HCT116 (cell line): ENCODE data around the gene TNS2. TPM values are rescaled to one million over a fixed set of nuclear protein-coding genes. Genes with fewer than 3 reads are reported as not detected.
"Not testable (repeated sequence)": the region's sequence is repeated elsewhere in the genome, so short reads cannot be mapped to it uniquely, and the experiment has no call there.

Source experiments
- ATAC-seq: fragments of 200-7000 bp; cut with Tn5 transposase; 2 replicates; pipeline ENCODE4 v1.9.1; 2020; ENCODE audit warnings: mild to moderate bottlenecking, moderate library complexity
- BruUV-seq: library from RNA; stranded (reverse); fragments of 400-500 nt; replicated peaks from 2 replicates; lab custom pipeline; 2021; lab: Mats Ljungman, UMichigan
- CTCF ChIA-PET: fragments of 300-600 bp; sonication (Branson Sonifier 250); formaldehyde crosslinking; loops from one replicate; lab custom pipeline; 2021; ENCODE audit warnings: antibody characterized with exemption; lab: Charles Lee
- POLR2A ChIA-PET: fragments of 300-600, 350-600 bp; sonication (Branson Sonifier 250); formaldehyde crosslinking; loops from one replicate; lab custom pipeline; 2021; ENCODE audit warnings: antibody characterized with exemption; lab: Charles Lee
- RAD21 ChIA-PET, 2 experiments: fragments of 300-600 bp; sonication (Branson Sonifier 250); formaldehyde crosslinking; loops; one replicate each; lab custom pipeline; 2023; ENCODE audit warnings: low total read pairs in 2 of 2; ENCODE audit not compliant: uncharacterized antibody in 2 of 2, unreplicated experiment in 2 of 2, low non-redundant PET in 1 of 2; lab: Charles Lee
- DNase-seq: peaks from one replicate; pipeline ENCODE4 v3.0.0-alpha.2; 2010; ENCODE audit warnings: low read depth, low spot score
- H2AFZ ChIP-seq: fragments of 200-600 bp; shearing (Covaris generic), sonication (generic); 2 replicates; pipeline ENCODE4 v1.6.1; 2017; ENCODE audit warnings: low read depth, mixed run types, mixed read lengths, antibody characterized with exemption, low read length; ENCODE audit not compliant: poor library complexity, severe bottlenecking
- H3K27ac ChIP-seq: 2 replicates; pipeline ENCODE4 v1.5.1; 2012; ENCODE audit warnings: low read depth, low read length
- H3K27me3 ChIP-seq: fragments of 200-600 bp; sonication (generic); 2 replicates; pipeline ENCODE4 v1.6.1; 2016; ENCODE audit warnings: mixed run types, low read length, mixed read lengths; ENCODE audit not compliant: insufficient read depth
- H3K36me3 ChIP-seq, 2 experiments: fragments of 200-500 bp in 1 of 2; fragments of 200-600 bp in 1 of 2; sonication (Bioruptor generic) in 1 of 2; sonication (generic) in 1 of 2; 2 replicates each; pipeline versions ENCODE4 v1.5.1 to v1.6.1; 2014 to 2016; ENCODE audit warnings: low read length in 2 of 2, inconsistent platforms in 1 of 2, mixed read lengths in 1 of 2, mixed run types in 1 of 2; ENCODE audit not compliant: insufficient read depth in 2 of 2, control insufficient read depth in 1 of 2
- H3K4me1 ChIP-seq, 2 experiments: fragments of 200-600 bp in 1 of 2; sonication (generic) in 1 of 2; 2 replicates each; pipeline versions ENCODE4 v1.5.1 to v1.6.1; 2012 to 2017; ENCODE audit warnings: low read length in 2 of 2, inconsistent platforms in 1 of 2, mild to moderate bottlenecking in 1 of 2, mixed read lengths in 1 of 2, mixed run types in 1 of 2, moderate library complexity in 1 of 2; ENCODE audit not compliant: insufficient read depth in 2 of 2, control insufficient read depth in 1 of 2
- H3K4me2 ChIP-seq: fragments of 200-600 bp; sonication (generic); 2 replicates; pipeline ENCODE4 v1.6.1; 2017; ENCODE audit warnings: mixed run types, low read length, mixed read lengths
- H3K4me3 ChIP-seq, 2 experiments: fragments of 200-600 bp in 1 of 2; sonication (generic) in 1 of 2; replicated peaks in 1 of 2; 2 replicates each; pipeline ENCODE4 v1.5.1; 2011 to 2016; ENCODE audit warnings: low read length in 2 of 2, control low read depth in 1 of 2, low read depth in 1 of 2, mild to moderate bottlenecking in 1 of 2, mixed read lengths in 1 of 2, mixed run types in 1 of 2
- H3K79me2 ChIP-seq: fragments of 200-600 bp; sonication (generic); 2 replicates; pipeline ENCODE4 v1.6.1; 2017; ENCODE audit warnings: mild to moderate bottlenecking, mixed run types, low read length, moderate library complexity, mixed read lengths; ENCODE audit not compliant: insufficient read depth
- H3K9ac ChIP-seq: fragments of 200-600 bp; sonication (generic); 2 replicates; pipeline ENCODE4 v1.6.1; 2016; ENCODE audit warnings: low read length, mixed read lengths
- H3K9me2 ChIP-seq: fragments of 200-600 bp; sonication (generic), shearing (Covaris generic); 2 replicates; pipeline ENCODE4 v1.6.1; 2017; ENCODE audit warnings: mixed run types, mild to moderate bottlenecking, moderate library complexity; ENCODE audit not compliant: insufficient read depth
- H3K9me3 ChIP-seq, 2 experiments: fragments of 200-500 bp in 1 of 2; fragments of 200-600 bp in 1 of 2; sonication (Bioruptor generic) in 1 of 2; sonication (generic) in 1 of 2; 2 replicates each; pipeline ENCODE4 v1.6.1; 2014 to 2017; ENCODE audit warnings: low read length in 2 of 2, mixed read lengths in 2 of 2, inconsistent platforms in 1 of 2, low read depth in 1 of 2, mild to moderate bottlenecking in 1 of 2, mixed run types in 1 of 2, moderate library complexity in 1 of 2; ENCODE audit not compliant: control insufficient read depth in 1 of 2, insufficient read depth in 1 of 2
- H4K20me1 ChIP-seq: fragments of 200-600 bp; sonication (generic), shearing (Covaris generic); 2 replicates; pipeline ENCODE4 v1.6.1; 2017; ENCODE audit warnings: mixed run types, mild to moderate bottlenecking, moderate library complexity; ENCODE audit not compliant: insufficient read depth
- CEBPB ChIP-seq: IDR thresholded peaks from 2 replicates; pipeline ENCODE4 v1.6.1; 2012; ENCODE audit warnings: low read depth
- EGR1 ChIP-seq: IDR thresholded peaks from 2 replicates; pipeline ENCODE4 v1.6.1; 2012; ENCODE audit warnings: low read depth
- ELF1 ChIP-seq: IDR thresholded peaks from 2 replicates; pipeline ENCODE4 v1.6.1; 2012; ENCODE audit warnings: low read depth, borderline replicate concordance
- REST ChIP-seq: IDR thresholded peaks from 2 replicates; pipeline ENCODE4 v1.6.1; 2012; ENCODE audit warnings: low read depth
- intact Hi-C: fragments of 100-400 bp; cut with micrococcal nuclease; formaldehyde crosslinking; loops from 2 replicates; pipeline ENCODE4 v1.10.0; 2022
- total RNA-seq: library from RNA; stranded (reverse); gene quantifications from one replicate; pipeline ENCODE4 v1.2.1, GENCODE V29; 2021; ENCODE audit not compliant: unreplicated experiment
- TF ChIP-seq, protein P1 (sequence below), 3 experiments: fragments of 200-600 bp in 1 of 3; sonication (generic) in 1 of 3; IDR thresholded peaks in 2 of 3; conservative IDR thresholded peaks in 1 of 3; 2 replicates each; pipeline ENCODE4 v1.5.1; 2012 to 2017; ENCODE audit warnings: low read depth in 2 of 3, low read length in 2 of 3, antibody characterized with exemption in 1 of 3, borderline replicate concordance in 1 of 3, control low read depth in 1 of 3, mild to moderate bottlenecking in 1 of 3, mixed read lengths in 1 of 3, mixed run types in 1 of 3, moderate library complexity in 1 of 3; ENCODE audit not compliant: insufficient read depth in 1 of 3
- TF ChIP-seq, protein P2 (sequence below): IDR thresholded peaks from 2 replicates; pipeline ENCODE4 v1.6.1; 2012

Gene TNS2
- total RNA-seq, 1 experiment from 2014 or later = 25.7 TPM

DNA sequence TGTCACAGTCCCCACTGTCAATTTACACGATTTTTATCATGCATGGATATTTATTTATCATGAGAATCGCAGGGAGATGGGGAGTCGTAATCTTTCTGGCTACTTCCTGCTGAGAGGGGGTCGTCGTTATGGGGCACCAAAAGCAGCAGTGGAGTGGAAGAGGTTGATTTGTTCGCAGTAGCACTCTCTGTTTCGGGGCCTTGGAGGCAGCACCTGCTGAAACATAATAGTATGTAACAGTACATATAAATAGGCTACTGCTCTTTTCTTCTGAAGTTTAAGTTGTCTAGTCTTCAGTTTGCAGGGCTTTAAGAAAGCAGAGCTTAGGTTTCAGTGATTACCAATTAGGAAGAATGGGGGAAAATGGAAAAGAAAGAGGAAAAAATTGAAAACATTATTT lies 57.3 kb downstream of the TNS2 start:
- Histone ChIP-seq H3K4me2 (no peak overlapping the region), H3K9me2 (no peaks in the 10 kb centered on the region), H3K27ac (no peak overlapping the region), H3K4me3 (no peak overlapping the region), H3K9ac (no peak overlapping the region), H2AFZ (no peak overlapping the region), H3K27me3 (no peaks in the 10 kb centered on the region), H3K9me3 (no peaks in the 10 kb centered on the region), H4K20me1 (no peaks in the 10 kb centered on the region), H3K36me3 (no peaks in the 10 kb centered on the region), H3K4me1 (peaks cover 0 to 8% of the 10 kb centered on the region in 2 experiments; a peak in 1 of 4 replicates), H3K79me2 (no peaks in the 10 kb centered on the region)
- ChIA-PET RAD21 (no interaction called here), POLR2A (no interaction called here), CTCF (no interaction called here)
- intact Hi-C loops = no loop called here
- BruUV-seq = no TSS peak
- DNase-seq (no peak), ATAC-seq (no peak)
- TF ChIP-seq, protein P1, sequence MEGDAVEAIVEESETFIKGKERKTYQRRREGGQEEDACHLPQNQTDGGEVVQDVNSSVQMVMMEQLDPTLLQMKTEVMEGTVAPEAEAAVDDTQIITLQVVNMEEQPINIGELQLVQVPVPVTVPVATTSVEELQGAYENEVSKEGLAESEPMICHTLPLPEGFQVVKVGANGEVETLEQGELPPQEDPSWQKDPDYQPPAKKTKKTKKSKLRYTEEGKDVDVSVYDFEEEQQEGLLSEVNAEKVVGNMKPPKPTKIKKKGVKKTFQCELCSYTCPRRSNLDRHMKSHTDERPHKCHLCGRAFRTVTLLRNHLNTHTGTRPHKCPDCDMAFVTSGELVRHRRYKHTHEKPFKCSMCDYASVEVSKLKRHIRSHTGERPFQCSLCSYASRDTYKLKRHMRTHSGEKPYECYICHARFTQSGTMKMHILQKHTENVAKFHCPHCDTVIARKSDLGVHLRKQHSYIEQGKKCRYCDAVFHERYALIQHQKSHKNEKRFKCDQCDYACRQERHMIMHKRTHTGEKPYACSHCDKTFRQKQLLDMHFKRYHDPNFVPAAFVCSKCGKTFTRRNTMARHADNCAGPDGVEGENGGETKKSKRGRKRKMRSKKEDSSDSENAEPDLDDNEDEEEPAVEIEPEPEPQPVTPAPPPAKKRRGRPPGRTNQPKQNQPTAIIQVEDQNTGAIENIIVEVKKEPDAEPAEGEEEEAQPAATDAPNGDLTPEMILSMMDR (IDR thresholded peaks at IDR 0.05 in 2 of 3, conservative IDR thresholded peaks at IDR 0.05 in 1 of 3; ENCODE audit: borderline replicate concordance in 1 of 3, insufficient read depth in 1 of 3, low read depth in 2 of 3, low read length in 2 of 3) = no peak
- TF ChIP-seq EGR1 (no peak), CEBPB (no peak), ELF1 (no peak), REST (no peak)
- TF ChIP-seq, protein P2, sequence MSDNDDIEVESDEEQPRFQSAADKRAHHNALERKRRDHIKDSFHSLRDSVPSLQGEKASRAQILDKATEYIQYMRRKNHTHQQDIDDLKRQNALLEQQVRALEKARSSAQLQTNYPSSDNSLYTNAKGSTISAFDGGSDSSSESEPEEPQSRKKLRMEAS = no peak

DNA sequence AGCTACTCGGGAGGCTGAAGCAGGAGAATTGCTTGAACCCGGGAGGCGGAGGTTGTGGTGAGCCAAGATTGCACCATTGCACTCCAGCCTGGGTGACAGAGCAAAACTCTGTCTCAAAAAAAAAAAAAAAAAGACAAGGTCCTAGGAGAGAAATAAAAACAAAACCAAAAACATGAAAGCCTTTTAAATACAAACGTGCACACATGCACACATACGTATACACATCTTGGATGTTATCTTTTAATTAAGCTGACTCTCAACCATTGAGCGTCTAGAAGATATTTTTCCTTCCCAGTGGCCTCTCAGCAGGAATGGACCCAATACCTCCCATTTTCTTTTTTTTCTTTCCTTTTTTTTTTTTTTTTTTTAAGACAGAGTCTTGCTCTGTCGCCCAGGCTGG lies 62.6 kb downstream of the TNS2 start:
- H4K20me1 ChIP-seq, H3K9me2 ChIP-seq, H3K4me3 ChIP-seq, H3K36me3 ChIP-seq, intact Hi-C loops, H3K9ac ChIP-seq, H3K79me2 ChIP-seq, H3K9me3 ChIP-seq, H3K4me2 ChIP-seq, CTCF ChIA-PET, H3K4me1 ChIP-seq, RAD21 ChIA-PET, ATAC-seq, H3K27me3 ChIP-seq, H2AFZ ChIP-seq, DNase-seq, BruUV-seq, H3K27ac ChIP-seq: not testable (repeated sequence)
- POLR2A ChIA-PET = interaction anchor here (0.7 kb wide), 1 partner anchor 48 kb away, joined by 3 read pairs; no protein-coding TSS in a partner anchor
